Nephron (organoid): Measurements from ENCODE around the gene NAA40.

ENCODE experiments used
- H3K27ac Mint-ChIP-seq, 3 experiments: 2 replicates each; pipeline ENCODE4 v1.8.0; 2020; ENCODE audit warnings: mixed read lengths in 3 of 3, mild to moderate bottlenecking in 2 of 3, moderate library complexity in 1 of 3
- H3K27me3 Mint-ChIP-seq: 2 replicates; pipeline ENCODE4 v1.8.0; 2021; ENCODE audit warnings: low read depth, mild to moderate bottlenecking, moderate library complexity, mixed read lengths
- H3K36me3 Mint-ChIP-seq: 2 replicates; pipeline ENCODE4 v1.8.0; 2020; ENCODE audit warnings: low read depth, mixed read lengths
- H3K4me1 Mint-ChIP-seq: 2 replicates; pipeline ENCODE4 v1.8.0; 2020; ENCODE audit warnings: mixed read lengths
- H3K4me3 Mint-ChIP-seq, 3 experiments: 2 replicates each; pipeline ENCODE4 v1.8.0; 2020; ENCODE audit warnings: mild to moderate bottlenecking in 3 of 3, mixed read lengths in 3 of 3, moderate library complexity in 2 of 3
- H3K9me3 Mint-ChIP-seq: 2 replicates; pipeline ENCODE4 v1.8.0; 2020; ENCODE audit warnings: mixed read lengths
- TF ChIP-seq, protein P1 (sequence below), 3 experiments: fragments of 200-600 bp; sonication (generic); IDR thresholded peaks; one replicate each; pipeline ENCODE4 v1.5.0; 2021; ENCODE audit warnings: antibody characterized with exemption in 3 of 3; ENCODE audit not compliant: unreplicated experiment in 3 of 3

The NAA40 gene

DNA sequence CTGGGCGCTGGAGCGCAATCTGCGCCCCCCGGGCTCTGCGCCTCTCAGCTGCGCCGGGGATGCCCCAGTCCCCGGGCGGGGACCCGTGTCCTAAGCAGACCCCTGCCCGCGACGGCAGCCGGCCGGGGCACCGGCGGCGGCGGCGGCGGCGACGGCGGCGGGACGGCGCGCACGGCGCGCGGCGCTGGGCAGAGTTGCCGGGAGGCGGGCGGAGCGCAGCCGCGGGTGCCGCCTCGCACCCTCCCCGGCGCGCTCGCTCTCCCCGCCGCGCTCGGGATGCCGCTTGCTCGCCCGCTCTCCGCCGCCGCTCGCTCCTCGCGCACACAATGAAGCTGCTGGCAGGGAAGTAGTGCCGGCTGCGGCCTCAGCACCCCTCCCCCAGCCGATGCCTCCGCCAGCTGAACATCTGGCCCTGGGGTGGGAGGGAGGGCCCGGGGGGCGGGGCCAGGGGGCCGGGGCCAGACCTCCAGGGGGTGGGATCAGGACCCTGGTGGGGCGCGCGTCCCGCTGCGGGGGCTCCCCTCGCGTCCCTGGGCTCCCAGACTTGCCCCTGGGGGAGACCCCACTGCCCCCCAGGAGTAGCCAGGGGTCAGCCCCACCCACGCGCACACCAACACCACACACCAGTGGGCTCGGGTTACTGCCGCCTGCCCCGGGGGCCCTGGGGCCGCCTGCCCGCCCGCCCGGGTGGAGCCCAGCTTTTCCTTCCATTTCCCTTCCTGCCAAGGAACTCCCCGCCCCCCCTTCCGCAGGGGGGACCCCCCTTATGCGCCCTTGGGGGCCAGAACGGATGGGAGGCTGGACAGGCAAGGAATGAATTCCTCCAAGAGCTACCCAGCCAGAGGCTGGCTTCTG is 21.7 kb upstream of the NAA40 start, which contains the start of gene RCOR2:
Gene RCOR2, minus strand, starts transcription at position 328 of the 855 bp plus-strand sequence. CDS start 708 bp downstream, outside the sequence.
- peak within 1 kb of the TSS; percentile 89 to 91 (median 90) for H3K4me3 Mint-ChIP-seq
- H3K27ac Mint-ChIP-seq, result peak within 1 kb of the TSS; percentile 53 to 87 (median 87)
- no peaks in the 10 kb centered on the region for H3K9me3 Mint-ChIP-seq
- peaks cover 7% of the 10 kb centered on the region for H3K36me3 Mint-ChIP-seq
- H3K27me3 Mint-ChIP-seq, result no peaks in the 10 kb centered on the region
- H3K4me1 Mint-ChIP-seq, result peaks cover 25% of the 10 kb centered on the region
- TF ChIP-seq, protein P1, sequence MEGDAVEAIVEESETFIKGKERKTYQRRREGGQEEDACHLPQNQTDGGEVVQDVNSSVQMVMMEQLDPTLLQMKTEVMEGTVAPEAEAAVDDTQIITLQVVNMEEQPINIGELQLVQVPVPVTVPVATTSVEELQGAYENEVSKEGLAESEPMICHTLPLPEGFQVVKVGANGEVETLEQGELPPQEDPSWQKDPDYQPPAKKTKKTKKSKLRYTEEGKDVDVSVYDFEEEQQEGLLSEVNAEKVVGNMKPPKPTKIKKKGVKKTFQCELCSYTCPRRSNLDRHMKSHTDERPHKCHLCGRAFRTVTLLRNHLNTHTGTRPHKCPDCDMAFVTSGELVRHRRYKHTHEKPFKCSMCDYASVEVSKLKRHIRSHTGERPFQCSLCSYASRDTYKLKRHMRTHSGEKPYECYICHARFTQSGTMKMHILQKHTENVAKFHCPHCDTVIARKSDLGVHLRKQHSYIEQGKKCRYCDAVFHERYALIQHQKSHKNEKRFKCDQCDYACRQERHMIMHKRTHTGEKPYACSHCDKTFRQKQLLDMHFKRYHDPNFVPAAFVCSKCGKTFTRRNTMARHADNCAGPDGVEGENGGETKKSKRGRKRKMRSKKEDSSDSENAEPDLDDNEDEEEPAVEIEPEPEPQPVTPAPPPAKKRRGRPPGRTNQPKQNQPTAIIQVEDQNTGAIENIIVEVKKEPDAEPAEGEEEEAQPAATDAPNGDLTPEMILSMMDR (IDR thresholded peaks at IDR 0.05; ENCODE audit: unreplicated experiment in 3 of 3), result no peak

GRCh38 chr11:63917692-63918506 is 20.9 kb upstream of the NAA40 start:
- peak overlapping the region; percentile 76 to 86 (median 82) for H3K4me3 Mint-ChIP-seq
- H3K4me1 Mint-ChIP-seq, result peaks cover 25% of the 10 kb centered on the region
- peaks cover 7% of the 10 kb centered on the region for H3K27me3 Mint-ChIP-seq
- peaks cover 7% of the 10 kb centered on the region for H3K36me3 Mint-ChIP-seq
- peak overlapping the region; percentile 87 to 97 (median 93) for H3K27ac Mint-ChIP-seq
- no peaks in the 10 kb centered on the region for H3K9me3 Mint-ChIP-seq
- TF ChIP-seq, protein P1 (IDR thresholded peaks at IDR 0.05; ENCODE audit: unreplicated experiment in 3 of 3), result no peak

GRCh38 chr11:63918507-63919191 is 20.2 kb upstream of the NAA40 start:
- Mint-ChIP-seq H3K9me3 (no peaks in the 10 kb centered on the region), H3K4me3 (peak overlapping the region; percentile 82 to 86 (median 84)), H3K27me3 (peaks cover 7% of the 10 kb centered on the region), H3K36me3 (peaks cover 7% of the 10 kb centered on the region), H3K4me1 (peaks cover 25% of the 10 kb centered on the region), H3K27ac (peak overlapping the region; percentile 93 to 97 (median 94))
- TF ChIP-seq, protein P1 (IDR thresholded peaks at IDR 0.05; ENCODE audit: unreplicated experiment in 3 of 3), result no peak

GRCh38 chr11:63919267-63920125 is 19.3 kb upstream of the NAA40 start:
- H3K36me3 Mint-ChIP-seq, result no peaks in the 10 kb centered on the region
- peak overlapping the region; percentile 65 to 77 (median 71) for H3K4me3 Mint-ChIP-seq
- peaks cover 25% of the 10 kb centered on the region for H3K4me1 Mint-ChIP-seq
- no peaks in the 10 kb centered on the region for H3K9me3 Mint-ChIP-seq
- TF ChIP-seq, protein P1 (IDR thresholded peaks at IDR 0.05; ENCODE audit: unreplicated experiment in 3 of 3), result no peak
- H3K27ac Mint-ChIP-seq, result peak overlapping the region; percentile 93 to 97 (median 94)
- peaks cover 7% of the 10 kb centered on the region for H3K27me3 Mint-ChIP-seq
